ENCODE data around the gene XPNPEP3.

GRCh38 chr22:40932396-40932795 lies 75.4 kb downstream of the XPNPEP3 start:
- TF ChIP-seq, protein P1, sequence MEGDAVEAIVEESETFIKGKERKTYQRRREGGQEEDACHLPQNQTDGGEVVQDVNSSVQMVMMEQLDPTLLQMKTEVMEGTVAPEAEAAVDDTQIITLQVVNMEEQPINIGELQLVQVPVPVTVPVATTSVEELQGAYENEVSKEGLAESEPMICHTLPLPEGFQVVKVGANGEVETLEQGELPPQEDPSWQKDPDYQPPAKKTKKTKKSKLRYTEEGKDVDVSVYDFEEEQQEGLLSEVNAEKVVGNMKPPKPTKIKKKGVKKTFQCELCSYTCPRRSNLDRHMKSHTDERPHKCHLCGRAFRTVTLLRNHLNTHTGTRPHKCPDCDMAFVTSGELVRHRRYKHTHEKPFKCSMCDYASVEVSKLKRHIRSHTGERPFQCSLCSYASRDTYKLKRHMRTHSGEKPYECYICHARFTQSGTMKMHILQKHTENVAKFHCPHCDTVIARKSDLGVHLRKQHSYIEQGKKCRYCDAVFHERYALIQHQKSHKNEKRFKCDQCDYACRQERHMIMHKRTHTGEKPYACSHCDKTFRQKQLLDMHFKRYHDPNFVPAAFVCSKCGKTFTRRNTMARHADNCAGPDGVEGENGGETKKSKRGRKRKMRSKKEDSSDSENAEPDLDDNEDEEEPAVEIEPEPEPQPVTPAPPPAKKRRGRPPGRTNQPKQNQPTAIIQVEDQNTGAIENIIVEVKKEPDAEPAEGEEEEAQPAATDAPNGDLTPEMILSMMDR (IDR thresholded peaks at IDR 0.05; ENCODE audit: low read depth, low read length) = no peak
- TF ChIP-seq POLR2A (IDR thresholded peaks at IDR 0.05; ENCODE audit: extremely low read depth, insufficient read length) (no peak), MYC (IDR thresholded peaks at IDR 0.05; ENCODE audit: low read depth, low read length) (no peak)

Data from NB4 (cell line).